HepG2 (cell line): ENCODE data around the gene CDKN1A. TPM values are rescaled to one million over a fixed set of nuclear protein-coding genes. Genes with fewer than 3 reads are reported as not detected.
A peak's percentile ranks its signal among the peaks of the same experiment; 100 is the strongest.

ENCODE experiments used
- AGO2 ChIP-seq: fragments of 200-400 bp; formaldehyde crosslinking; optimal IDR thresholded peaks from 2 replicates; pipeline ENCODE3; 2017; ENCODE audit warnings: mild to moderate bottlenecking, low read depth, low read length, moderate library complexity
- ATM ChIP-seq: fragments of 450-650 bp; IDR thresholded peaks from 2 replicates; pipeline ENCODE4 v1.7.1; 2017; ENCODE audit warnings: mild to moderate bottlenecking, borderline replicate concordance
- CERS6 ChIP-seq: sonication (generic); formaldehyde crosslinking; IDR thresholded peaks from 2 replicates; pipeline ENCODE4 v1.5.0; 2020; ENCODE audit warnings: missing genetic modification reagents
- CHD2 ChIP-seq: IDR thresholded peaks from 2 replicates; pipeline ENCODE4 v1.6.1; 2011; ENCODE audit warnings: low read depth, low read length, improper control_type of control experiment
- IKZF4 ChIP-seq: sonication (generic); formaldehyde crosslinking; IDR thresholded peaks from 2 replicates; pipeline ENCODE4 v1.5.1; 2020; ENCODE audit warnings: borderline replicate concordance, mild to moderate bottlenecking, low read depth, missing genetic modification reagents; ENCODE audit errors: not compliant biosample characterization
- MED13 ChIP-seq: sonication (generic); formaldehyde crosslinking; IDR thresholded peaks from 2 replicates; pipeline ENCODE4 v1.5.0; 2020; ENCODE audit warnings: missing genetic modification reagents
- NCOA5 ChIP-seq: sonication (generic); formaldehyde crosslinking; IDR thresholded peaks from 2 replicates; pipeline ENCODE4 v1.4.0; 2020; ENCODE audit warnings: missing genetic modification reagents
- NFE2L2 ChIP-seq: fragments of 150-350 bp; IDR thresholded peaks from 2 replicates; pipeline ENCODE4 v1.6.1; 2014; ENCODE audit warnings: low read length
- RNF2 ChIP-seq: fragments of 450-650 bp; conservative IDR thresholded peaks from 2 replicates; pipeline ENCODE4 v1.6.1; 2016; ENCODE audit warnings: low read depth
- SALL1 ChIP-seq: sonication (generic); formaldehyde crosslinking; IDR thresholded peaks from 2 replicates; pipeline ENCODE4 v1.8.0; 2022; ENCODE audit warnings: mild to moderate bottlenecking, missing genetic modification reagents
- SP4 ChIP-seq: sonication (generic); formaldehyde crosslinking; IDR thresholded peaks from 2 replicates; pipeline ENCODE4 v1.8.1; 2023; ENCODE audit warnings: mild to moderate bottlenecking, missing genetic modification reagents
- SSRP1 ChIP-seq: IDR thresholded peaks from 2 replicates; pipeline ENCODE4 v1.6.1; 2016; ENCODE audit warnings: control low read depth
- ZBTB3 ChIP-seq: sonication (generic); formaldehyde crosslinking; IDR thresholded peaks from 2 replicates; pipeline ENCODE4 v1.4.0; 2020; ENCODE audit warnings: low read depth, mild to moderate bottlenecking, moderate library complexity, missing genetic modification reagents, borderline replicate concordance
- ZKSCAN5 ChIP-seq: sonication (generic); formaldehyde crosslinking; IDR thresholded peaks from 2 replicates; pipeline ENCODE4 v1.5.1; 2020; ENCODE audit warnings: mild to moderate bottlenecking, missing genetic modification reagents
- ZNF44 ChIP-seq: sonication (generic); formaldehyde crosslinking; IDR thresholded peaks from 2 replicates; pipeline ENCODE4 v1.5.1; 2020; ENCODE audit warnings: mild to moderate bottlenecking, missing genetic modification reagents
- ZNF607 ChIP-seq: sonication (generic); formaldehyde crosslinking; IDR thresholded peaks from 2 replicates; pipeline ENCODE4 v1.5.1; 2020; ENCODE audit warnings: missing genetic modification reagents, mild to moderate bottlenecking, borderline replicate concordance
- polyA plus RNA-seq, 8 experiments: library from polyadenylated mRNA; depleted of rRNA in 3 of 8; stranded (reverse) in 7 of 8; unstranded in 1 of 8; fragments of >200 nt; fragmentation: Illumina TruSeq in 4 of 8; extraction: Trizol in 4 of 8; gene quantifications; 2 replicates each; pipeline versions ENCODE4 v1.2.1 to v1.2.3, GENCODE V29; 2011 to 2016; ENCODE audit warnings: low read depth in 4 of 8, missing spikeins in 1 of 8, mixed read lengths in 1 of 8; ENCODE audit not compliant: insufficient read depth in 1 of 8
- total RNA-seq, 5 experiments: library from RNA; depleted of rRNA; stranded (reverse); fragments of >200 nt; fragmentation: Illumina TruSeq; extraction: Trizol; gene quantifications; 2 replicates each; pipeline ENCODE4 v1.2.3, GENCODE V29; 2016; ENCODE audit warnings: low read depth in 1 of 5
- TF ChIP-seq, protein P1 (sequence below): IDR thresholded peaks from 2 replicates; pipeline ENCODE4 v1.6.1; 2012; ENCODE audit warnings: low read depth, low read length, improper control_type of control experiment
- TF ChIP-seq, protein P2 (sequence below): sonication (generic); formaldehyde crosslinking; IDR thresholded peaks from 2 replicates; pipeline ENCODE4 v1.5.1; 2020; ENCODE audit warnings: missing genetic modification reagents, mild to moderate bottlenecking, borderline replicate concordance
- TF ChIP-seq, protein P3 (sequence below): sonication (generic); formaldehyde crosslinking; IDR thresholded peaks from 2 replicates; pipeline ENCODE4 v1.9.0; 2021; ENCODE audit warnings: missing genetic modification reagents, mild to moderate bottlenecking, borderline replicate concordance
- TF ChIP-seq, protein P4 (sequence below): sonication (generic); formaldehyde crosslinking; IDR thresholded peaks from 2 replicates; pipeline ENCODE4 v1.5.0; 2020; ENCODE audit warnings: mild to moderate bottlenecking, missing genetic modification reagents
- TF ChIP-seq, protein P5 (sequence below): IDR thresholded peaks from 2 replicates; pipeline ENCODE4 v1.6.1; 2016; ENCODE audit warnings: missing compliant biosample characterization, missing genetic modification reagents, borderline replicate concordance

CDKN1A gene
- total and polyA plus RNA-seq, 2 of the 13 experiments (the other 11 are each of a cell fraction or from before 2014, with no cell fraction given), result 60.7 to 92.1 TPM

- TF ChIP-seq, protein P1, sequence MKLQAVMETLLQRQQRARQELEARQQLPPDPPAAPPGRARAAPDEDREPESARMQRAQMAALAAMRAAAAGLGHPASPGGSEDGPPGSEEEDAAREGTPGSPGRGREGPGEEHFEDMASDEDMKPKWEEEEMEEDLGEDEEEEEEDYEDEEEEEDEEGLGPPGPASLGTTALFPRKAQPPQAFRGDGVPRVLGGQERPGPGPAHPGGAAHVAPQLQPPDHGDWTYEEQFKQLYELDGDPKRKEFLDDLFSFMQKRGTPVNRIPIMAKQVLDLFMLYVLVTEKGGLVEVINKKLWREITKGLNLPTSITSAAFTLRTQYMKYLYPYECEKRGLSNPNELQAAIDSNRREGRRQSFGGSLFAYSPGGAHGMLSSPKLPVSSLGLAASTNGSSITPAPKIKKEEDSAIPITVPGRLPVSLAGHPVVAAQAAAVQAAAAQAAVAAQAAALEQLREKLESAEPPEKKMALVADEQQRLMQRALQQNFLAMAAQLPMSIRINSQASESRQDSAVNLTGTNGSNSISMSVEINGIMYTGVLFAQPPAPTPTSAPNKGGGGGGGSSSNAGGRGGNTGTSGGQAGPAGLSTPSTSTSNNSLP, result no peak
- no peak; the same call in 1 of the 2 replicates for TF ChIP-seq SSRP1 (CRISPR knock-in tag)
- TF ChIP-seq ATM, result no peak
- TF ChIP-seq SALL1 (CRISPR knock-in tag), result peak; percentile 84
- peak; percentile 83; the same call in 1 of the 2 replicates for TF ChIP-seq ZNF607
- TF ChIP-seq, protein P2, sequence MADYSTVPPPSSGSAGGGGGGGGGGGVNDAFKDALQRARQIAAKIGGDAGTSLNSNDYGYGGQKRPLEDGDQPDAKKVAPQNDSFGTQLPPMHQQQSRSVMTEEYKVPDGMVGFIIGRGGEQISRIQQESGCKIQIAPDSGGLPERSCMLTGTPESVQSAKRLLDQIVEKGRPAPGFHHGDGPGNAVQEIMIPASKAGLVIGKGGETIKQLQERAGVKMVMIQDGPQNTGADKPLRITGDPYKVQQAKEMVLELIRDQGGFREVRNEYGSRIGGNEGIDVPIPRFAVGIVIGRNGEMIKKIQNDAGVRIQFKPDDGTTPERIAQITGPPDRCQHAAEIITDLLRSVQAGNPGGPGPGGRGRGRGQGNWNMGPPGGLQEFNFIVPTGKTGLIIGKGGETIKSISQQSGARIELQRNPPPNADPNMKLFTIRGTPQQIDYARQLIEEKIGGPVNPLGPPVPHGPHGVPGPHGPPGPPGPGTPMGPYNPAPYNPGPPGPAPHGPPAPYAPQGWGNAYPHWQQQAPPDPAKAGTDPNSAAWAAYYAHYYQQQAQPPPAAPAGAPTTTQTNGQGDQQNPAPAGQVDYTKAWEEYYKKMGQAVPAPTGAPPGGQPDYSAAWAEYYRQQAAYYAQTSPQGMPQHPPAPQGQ (CRISPR knock-in tag), result no peak
- TF ChIP-seq ZNF44 (CRISPR knock-in tag), result no peak
- TF ChIP-seq MED13 (CRISPR knock-in tag), result peak; percentile 66; the same call in 1 of the 2 replicates
- TF ChIP-seq, protein P3, sequence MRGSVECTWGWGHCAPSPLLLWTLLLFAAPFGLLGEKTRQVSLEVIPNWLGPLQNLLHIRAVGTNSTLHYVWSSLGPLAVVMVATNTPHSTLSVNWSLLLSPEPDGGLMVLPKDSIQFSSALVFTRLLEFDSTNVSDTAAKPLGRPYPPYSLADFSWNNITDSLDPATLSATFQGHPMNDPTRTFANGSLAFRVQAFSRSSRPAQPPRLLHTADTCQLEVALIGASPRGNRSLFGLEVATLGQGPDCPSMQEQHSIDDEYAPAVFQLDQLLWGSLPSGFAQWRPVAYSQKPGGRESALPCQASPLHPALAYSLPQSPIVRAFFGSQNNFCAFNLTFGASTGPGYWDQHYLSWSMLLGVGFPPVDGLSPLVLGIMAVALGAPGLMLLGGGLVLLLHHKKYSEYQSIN (CRISPR knock-in tag), result no peak
- TF ChIP-seq ZBTB3 (CRISPR knock-in tag), result 0 out of 2 replicates have a peak, but pooled peaks have one; percentile 70
- TF ChIP-seq, protein P4, sequence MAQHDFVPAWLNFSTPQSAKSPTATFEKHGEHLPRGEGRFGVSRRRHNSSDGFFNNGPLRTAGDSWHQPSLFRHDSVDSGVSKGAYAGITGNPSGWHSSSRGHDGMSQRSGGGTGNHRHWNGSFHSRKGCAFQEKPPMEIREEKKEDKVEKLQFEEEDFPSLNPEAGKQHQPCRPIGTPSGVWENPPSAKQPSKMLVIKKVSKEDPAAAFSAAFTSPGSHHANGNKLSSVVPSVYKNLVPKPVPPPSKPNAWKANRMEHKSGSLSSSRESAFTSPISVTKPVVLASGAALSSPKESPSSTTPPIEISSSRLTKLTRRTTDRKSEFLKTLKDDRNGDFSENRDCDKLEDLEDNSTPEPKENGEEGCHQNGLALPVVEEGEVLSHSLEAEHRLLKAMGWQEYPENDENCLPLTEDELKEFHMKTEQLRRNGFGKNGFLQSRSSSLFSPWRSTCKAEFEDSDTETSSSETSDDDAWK (CRISPR knock-in tag), result no peak
- TF ChIP-seq, protein P5, sequence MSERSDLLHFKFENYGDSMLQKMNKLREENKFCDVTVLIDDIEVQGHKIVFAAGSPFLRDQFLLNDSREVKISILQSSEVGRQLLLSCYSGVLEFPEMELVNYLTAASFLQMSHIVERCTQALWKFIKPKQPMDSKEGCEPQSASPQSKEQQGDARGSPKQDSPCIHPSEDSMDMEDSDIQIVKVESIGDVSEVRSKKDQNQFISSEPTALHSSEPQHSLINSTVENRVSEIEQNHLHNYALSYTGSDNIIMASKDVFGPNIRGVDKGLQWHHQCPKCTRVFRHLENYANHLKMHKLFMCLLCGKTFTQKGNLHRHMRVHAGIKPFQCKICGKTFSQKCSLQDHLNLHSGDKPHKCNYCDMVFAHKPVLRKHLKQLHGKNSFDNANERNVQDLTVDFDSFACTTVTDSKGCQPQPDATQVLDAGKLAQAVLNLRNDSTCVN (CRISPR knock-in tag), result no peak
- no peak; the same call in 1 of the 2 replicates for TF ChIP-seq RNF2
- TF ChIP-seq IKZF4 (CRISPR knock-in tag), result peak; percentile 61
- no peak for TF ChIP-seq NFE2L2
- TF ChIP-seq ZKSCAN5 (CRISPR knock-in tag), result no peak
- TF ChIP-seq AGO2, result peak; percentile 99
- TF ChIP-seq NCOA5, result no peak
- TF ChIP-seq CERS6, result no peak
- peak; percentile 76 for TF ChIP-seq SP4 (CRISPR knock-in tag)
- TF ChIP-seq CHD2, result no peak
Measured at GRCh38 chr6:36683656-36684446, 5.3 kb downstream of the CDKN1A start (continued).
